ENCODE measurements around the gene OVOL2.
"Not testable (repeated sequence)": the region's sequence is repeated elsewhere in the genome, so short reads cannot be mapped to it uniquely, and the experiment has no call there.

The OVOL2 gene

GRCh38 chr20:18056174-18057100 lies 1.3 kb downstream of the OVOL2 start:
- no peak for DNase-seq

- no peak for DNase-seq
Measured at GRCh38 chr20:18055261-18055660, 2.5 kb downstream of the OVOL2 start.

DNA sequence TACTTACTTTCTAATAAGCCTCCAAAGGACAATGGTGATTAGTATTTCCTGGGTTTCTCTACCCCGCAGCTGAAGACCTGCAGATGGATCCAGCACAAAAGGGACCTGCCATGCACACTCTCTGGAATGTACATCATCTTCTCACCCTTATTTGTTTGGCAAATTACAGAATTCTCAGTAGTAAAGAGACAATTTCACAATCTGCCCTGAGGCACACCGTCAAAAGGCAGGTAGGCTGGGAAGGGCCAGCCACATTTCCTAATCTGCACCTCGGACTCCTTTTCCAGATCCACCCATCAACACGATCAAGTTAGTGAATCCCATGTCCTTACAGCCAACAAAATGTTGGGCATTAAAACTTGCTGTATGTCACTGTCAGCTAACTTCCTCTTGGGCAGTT lies 4.9 kb downstream of the OVOL2 start:
- no peak for DNase-seq

DNA sequence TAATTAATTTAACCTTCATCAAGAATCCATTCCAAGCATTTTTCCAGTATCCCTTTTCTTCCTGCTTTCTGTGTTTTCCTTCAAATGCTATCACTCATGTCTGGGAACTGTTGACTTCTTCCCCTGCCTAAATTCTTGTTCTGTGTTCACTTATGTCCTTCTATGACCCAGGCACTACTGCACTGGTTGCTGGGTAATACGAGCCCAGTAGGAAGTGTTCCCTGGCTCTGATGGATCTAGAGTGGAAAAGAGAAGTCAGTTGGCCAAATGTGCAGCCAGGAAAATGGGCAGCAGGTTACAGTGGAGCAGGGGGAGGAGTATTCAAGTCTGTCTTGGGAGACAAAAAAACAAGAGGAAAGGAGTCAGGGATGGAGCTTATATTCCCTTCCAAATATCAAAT lies 7.1 kb downstream of the OVOL2 start:
- no peak for DNase-seq

GRCh38 chr20:18048176-18048575 lies 9.5 kb downstream of the OVOL2 start:
- no peak for DNase-seq

DNA sequence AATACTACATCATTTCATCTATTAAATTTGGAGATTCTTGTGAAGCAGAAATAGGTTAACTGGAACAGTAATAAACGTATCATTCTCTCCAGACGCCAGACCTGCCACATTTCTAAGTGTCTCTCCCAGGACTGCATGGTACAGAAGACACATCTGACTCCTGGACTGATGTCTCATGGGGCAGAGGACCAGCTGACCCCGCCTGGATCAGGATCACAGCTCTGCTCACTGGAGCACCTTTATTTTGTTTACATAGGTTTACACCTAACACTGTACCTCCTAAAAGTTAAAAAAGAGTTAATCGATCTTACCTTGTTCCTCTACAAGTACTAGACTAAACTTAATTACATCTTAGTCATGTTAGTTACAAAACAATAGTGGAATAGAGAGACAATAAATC lies 11.2 kb downstream of the OVOL2 start:
- DNase-seq: no peak

DNA sequence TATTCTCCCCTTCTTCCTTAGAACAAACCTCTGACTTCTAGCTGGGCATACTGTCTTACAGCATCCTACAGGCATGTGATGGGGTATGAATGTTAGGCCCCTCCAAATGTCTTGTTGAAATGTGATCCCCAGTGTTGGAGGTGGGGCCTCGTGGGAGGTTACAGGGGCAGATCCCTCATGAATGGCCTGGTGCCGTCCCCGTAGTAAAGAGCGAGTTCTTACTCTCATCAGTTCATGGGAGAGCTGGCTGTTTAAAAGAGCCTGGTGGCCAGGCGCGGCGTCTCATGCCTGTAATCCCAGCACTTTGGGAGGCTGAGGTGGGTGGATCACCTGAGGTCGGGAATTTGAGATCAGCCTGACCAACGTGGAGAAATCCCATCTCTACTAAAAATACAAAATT lies 15.5 kb downstream of the OVOL2 start:
- no peak for DNase-seq

GRCh38 chr20:18041462-18041861 lies 16.3 kb downstream of the OVOL2 start:
- DNase-seq: no peak

- DNase-seq: no peak
Measured at GRCh38 chr20:18039063-18039462, 18.7 kb downstream of the OVOL2 start.

DNA sequence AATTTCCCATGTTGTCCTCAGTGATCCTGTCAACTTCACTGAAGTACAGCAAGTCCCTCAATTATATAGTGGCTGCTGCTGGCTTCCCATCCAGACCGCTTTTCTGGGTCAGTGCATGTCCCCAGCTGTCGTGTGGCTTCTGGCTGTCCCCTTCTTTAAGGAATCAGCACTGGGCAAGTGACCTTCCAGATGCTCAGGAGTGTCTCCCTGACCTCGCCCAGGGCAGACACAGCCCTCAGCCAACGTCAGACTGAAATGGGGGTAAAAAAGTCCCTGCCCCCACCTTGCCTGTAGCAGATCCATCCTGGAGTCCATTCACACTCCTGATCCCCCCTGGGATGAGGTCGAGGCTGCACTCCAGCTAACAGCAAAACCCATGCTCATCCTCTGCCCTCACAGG lies 23.7 kb downstream of the OVOL2 start:
- no peak for DNase-seq

DNA sequence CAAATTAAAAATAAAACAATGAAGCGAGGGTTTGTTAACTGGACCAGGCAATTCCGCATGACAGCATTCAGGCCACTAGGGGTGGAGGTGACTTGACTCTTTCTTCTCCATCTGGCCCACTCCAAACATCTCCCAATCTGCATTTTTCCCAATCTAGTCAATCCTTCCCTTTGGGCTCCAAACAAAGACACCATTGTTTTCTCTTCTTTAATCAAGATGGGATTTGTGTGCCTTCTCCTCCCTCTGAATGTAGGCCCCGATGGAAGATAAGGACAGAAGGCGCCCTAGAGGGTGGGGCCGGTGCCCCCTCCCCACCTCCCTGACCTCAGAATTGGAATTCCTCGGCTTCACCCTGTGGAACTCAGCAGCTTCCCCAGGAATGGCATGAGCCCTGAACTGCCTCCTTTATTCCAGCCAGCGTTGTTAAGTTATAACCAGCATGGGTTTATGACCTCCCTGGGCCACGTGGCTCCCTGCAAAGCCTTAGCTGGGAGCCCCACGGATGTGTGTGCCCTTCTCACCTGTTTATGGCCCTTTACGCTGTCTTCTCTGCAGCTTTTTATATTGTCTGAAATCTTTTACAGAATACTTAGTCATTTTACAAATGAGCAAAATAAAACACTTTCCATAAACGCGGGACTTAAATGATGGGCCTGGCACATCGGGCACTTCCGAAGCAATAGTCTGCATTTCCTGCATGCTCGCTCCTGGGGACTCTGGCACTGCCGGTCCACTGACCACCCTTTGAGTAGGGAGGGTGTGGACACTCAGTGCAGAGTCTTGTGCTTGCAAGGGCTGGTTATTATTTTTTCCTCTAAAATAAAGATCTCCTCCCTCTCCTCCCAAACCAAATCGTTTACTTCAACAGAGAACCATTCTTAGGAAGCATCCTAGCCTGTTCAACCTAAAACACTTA lies 24.5 kb downstream of the OVOL2 start:
- DNase-seq: no peak

GRCh38 chr20:18031888-18032509 lies 25.7 kb downstream of the OVOL2 start:
- no peak for DNase-seq

DNA sequence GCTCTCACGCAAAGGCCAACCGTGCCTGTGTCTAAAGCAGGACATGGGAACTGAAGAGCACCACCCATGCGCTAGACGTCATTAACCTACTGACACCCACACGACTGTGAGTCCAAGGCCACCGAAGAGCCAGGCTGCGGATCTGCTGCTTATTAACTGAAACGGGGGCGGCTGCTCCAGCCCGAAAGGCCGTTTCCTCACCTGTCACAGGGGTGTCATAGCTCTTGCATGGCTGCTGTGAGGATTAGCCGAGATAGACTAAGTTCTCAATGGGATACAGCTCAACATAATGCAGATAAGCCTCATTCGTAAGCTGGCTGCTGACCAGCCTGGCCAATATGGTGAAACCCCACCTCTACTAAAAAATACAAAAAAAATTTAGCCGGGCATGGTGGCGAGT lies 26.7 kb downstream of the OVOL2 start:
- no peak for DNase-seq

- DNase-seq: no peak
Measured at GRCh38 chr20:18030020-18030419, 27.7 kb downstream of the OVOL2 start.

DNA sequence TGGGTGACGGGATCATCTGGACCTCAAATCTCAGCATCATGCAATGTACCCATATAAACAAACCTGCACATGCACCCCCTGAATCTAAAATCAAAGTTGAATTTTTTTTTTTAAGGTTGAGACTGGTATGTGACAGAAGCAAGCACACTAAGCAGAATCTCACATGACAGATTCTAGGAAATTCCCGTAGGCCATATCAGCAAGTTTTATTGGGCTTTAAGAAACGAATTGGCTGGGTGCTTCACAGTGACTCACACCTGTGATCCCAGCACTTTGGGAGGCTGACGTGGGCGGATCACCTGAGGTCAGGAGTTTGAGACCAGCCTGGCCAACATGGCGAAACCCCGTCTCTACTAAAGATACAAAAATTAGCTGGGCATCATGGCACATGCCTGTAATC lies 30.7 kb downstream of the OVOL2 start:
- not testable (repeated sequence) for DNase-seq

- no peak for DNase-seq
Measured at GRCh38 chr20:18024606-18025127, 33.0 kb downstream of the OVOL2 start.

GRCh38 chr20:18020931-18021330 lies 36.8 kb downstream of the OVOL2 start:
- no peak for DNase-seq

GRCh38 chr20:18019068-18019467 lies 38.6 kb downstream of the OVOL2 start:
- DNase-seq: no peak

DNA sequence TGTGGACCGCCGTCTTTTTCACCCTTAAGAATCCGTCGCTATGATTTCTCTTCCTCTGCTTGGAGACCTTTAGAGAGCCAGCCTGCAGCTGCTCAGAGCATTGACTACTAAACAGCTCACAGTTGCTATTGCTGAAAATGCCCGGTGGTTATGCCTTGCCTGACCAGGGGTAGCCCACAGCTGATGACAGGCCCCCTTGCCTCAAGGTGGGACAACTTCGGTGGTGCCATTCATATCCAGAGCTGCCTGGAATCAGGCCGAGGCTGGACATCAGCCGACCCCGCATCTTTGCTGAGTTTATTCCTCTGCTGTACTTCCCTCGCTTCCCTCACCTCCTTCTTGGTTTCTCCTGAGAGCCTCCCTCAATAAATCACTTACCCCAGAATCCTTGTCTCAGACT lies 39.6 kb downstream of the OVOL2 start:
- no peak for DNase-seq

- no peak for DNase-seq
Measured at GRCh38 chr20:18016772-18017171, 40.9 kb downstream of the OVOL2 start.

DNA sequence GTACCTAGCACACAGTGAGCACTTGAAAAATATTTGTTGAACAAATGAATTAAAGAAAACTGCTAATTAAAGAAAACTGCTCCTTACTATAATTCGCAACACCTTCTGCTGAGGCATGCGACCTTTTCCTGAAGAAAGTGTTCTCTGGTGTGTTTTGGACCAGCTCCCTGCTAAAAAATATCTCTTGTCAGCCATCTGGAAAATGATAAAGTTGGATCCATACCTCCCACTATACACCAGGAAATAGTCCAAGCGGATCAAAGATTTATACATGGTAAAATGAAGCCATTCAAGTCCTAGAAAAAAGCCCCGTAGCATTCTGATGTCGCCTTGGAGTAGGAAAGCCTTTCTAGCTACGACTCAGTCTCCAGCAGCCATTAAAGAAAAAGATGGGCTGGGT lies 43.3 kb downstream of the OVOL2 start:
- no peak for DNase-seq

- DNase-seq: no peak
Measured at GRCh38 chr20:18012901-18013300, 44.8 kb downstream of the OVOL2 start.

GRCh38 chr20:18011951-18012645 lies 45.6 kb downstream of the OVOL2 start:
- DNase-seq: no peak
